HEK293T (cell line): ENCODE measurements around the gene BTBD8.

Experiments
- ARNT ChIP-seq: fragments of 450-650 bp; IDR thresholded peaks from 2 replicates; pipeline ENCODE4 v1.6.1; 2017; ENCODE audit warnings: mild to moderate bottlenecking
- FOXA1 ChIP-seq: fragments of 450-650 bp; IDR thresholded peaks from 2 replicates; pipeline ENCODE4 v1.6.1; 2016; ENCODE audit warnings: mild to moderate bottlenecking
- FOXK2 ChIP-seq: fragments of 450-650 bp; IDR thresholded peaks from 2 replicates; pipeline ENCODE4 v1.6.1; 2016; ENCODE audit warnings: mild to moderate bottlenecking
- FOXM1 ChIP-seq: fragments of 450-650 bp; IDR thresholded peaks from 2 replicates; pipeline ENCODE4 v1.6.1; 2017; ENCODE audit warnings: mild to moderate bottlenecking, borderline replicate concordance
- SP1 ChIP-seq: fragments of 450-650 bp; IDR thresholded peaks from 2 replicates; pipeline ENCODE4 v1.6.1; 2017
- ZNF384 ChIP-seq: fragments of 450-650 bp; IDR thresholded peaks from 2 replicates; pipeline ENCODE4 v1.6.1; 2016
- TF ChIP-seq, protein P1 (sequence below): fragments of 450-650 bp; IDR thresholded peaks from 2 replicates; pipeline ENCODE4 v1.6.1; 2016

DNA sequence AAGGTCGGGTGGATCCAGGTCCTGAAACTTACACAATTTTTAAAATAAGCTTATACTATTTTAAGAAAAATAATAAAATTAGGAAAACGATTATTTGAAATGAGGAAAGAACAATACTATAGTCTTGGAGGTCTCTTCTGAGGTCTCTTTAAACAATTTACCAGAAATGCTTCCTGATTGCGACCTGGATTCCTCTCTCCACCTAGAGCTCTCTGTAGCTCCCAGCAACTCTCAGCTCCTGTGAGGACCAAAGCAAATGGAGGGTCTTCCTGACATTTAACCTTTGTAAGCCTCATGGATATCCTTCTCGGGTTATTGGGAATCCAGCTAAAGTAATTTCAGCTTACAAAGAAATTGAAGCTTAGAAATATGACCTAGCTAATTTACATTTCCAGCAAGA lies 886 bp downstream of the BTBD8 start:
- TF ChIP-seq FOXA1: no peak
- TF ChIP-seq SP1: no peak
- TF ChIP-seq ARNT: no peak
- TF ChIP-seq FOXK2: no peak
- TF ChIP-seq ZNF384: no peak
- TF ChIP-seq, protein P1, sequence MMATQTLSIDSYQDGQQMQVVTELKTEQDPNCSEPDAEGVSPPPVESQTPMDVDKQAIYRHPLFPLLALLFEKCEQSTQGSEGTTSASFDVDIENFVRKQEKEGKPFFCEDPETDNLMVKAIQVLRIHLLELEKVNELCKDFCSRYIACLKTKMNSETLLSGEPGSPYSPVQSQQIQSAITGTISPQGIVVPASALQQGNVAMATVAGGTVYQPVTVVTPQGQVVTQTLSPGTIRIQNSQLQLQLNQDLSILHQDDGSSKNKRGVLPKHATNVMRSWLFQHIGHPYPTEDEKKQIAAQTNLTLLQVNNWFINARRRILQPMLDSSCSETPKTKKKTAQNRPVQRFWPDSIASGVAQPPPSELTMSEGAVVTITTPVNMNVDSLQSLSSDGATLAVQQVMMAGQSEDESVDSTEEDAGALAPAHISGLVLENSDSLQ: no peak
- no peak for TF ChIP-seq FOXM1
